Activated CD8-positive, alpha-beta memory T cell treated with anti-CD3 and anti-CD28 coated beads, Interleukin-2, amount 50 U/mL, for 48 hours (primary cell): ENCODE measurements around the gene SEMA4B.

Experiments used
- DNase-seq: peaks from one replicate; pipeline ENCODE4 v3.0.0-alpha.2; 2020

The SEMA4B gene

DNA sequence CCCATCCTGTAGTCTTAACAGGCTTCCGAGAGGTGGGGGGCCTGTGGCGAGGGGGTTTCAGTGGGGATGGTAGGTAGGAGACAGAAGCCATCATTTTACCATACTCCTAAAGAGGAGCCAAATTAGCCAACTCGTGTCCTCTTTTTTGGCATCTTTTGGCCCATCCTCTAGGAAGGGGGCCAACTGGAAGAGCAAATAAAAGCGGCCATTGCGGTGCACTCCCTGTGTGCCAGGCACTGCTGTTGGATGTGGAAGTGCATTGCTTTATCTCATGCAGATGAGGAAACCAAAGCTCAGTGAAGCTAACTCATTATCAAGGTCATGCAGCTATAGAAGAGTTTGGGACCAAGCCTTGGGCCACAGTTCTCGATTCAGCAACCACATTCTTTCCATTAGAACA, 6.1 kb downstream of the SEMA4B start:
- no peak for DNase-seq

DNA sequence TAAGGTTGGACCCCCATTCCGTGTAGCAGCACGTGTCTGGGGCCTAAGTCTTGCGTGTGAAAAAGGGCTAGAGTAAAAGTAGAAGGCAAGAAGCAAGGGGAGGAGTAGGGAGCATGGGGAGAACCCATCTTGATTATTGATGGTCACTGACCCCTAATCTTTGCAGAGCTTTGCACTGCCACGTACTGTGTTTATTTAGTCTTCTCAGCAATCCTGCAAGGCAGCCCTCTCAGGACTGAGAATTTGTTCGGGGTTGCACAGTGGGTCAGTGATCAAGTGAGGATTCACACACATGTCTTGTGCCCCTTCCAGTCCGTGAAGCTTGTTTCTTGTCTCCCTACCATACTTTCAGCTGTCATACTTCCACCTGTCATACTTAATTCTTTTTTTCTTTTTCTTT, 7.2 kb downstream of the SEMA4B start:
- DNase-seq: no peak

DNA sequence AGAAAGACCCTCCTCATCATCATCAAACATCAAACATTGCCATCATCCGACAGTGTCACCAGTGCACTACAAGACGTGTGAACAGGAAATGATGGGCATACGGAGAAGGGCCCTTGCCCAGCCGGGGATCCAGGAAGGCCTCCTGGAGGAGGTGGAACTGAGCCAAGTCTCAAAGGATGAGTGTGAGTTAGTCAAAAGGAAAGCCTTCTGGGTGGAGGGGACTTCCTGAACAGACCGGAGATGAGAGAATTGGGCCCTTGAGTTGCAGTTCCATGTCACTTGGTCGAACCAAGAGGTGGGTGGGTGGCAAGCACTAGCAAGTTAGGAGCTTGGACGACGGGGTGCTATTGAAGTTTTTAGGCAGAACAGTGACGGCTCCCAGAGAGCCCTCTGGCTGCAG, 8.5 kb downstream of the SEMA4B start:
- DNase-seq: no peak

DNA sequence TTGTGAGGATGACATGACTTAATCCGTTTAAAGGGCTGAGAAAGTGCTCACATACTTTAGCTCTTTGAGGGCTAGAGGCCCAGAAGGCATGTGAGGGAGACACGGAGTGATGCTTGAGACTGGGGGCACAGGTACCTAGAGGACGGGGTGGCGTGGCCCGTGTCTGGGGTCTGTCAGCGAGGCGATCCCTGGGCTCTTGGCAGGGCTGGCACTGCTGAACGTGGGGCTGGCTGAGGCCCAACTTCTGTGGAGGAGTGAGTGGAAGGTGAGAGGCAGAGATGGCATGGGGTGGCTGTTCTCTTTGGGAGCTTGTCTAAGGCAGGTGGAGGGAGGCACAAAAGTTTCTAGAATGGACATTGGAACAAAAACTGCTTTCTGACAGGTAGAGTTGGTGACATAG, 9.5 kb downstream of the SEMA4B start:
- no peak for DNase-seq

DNA sequence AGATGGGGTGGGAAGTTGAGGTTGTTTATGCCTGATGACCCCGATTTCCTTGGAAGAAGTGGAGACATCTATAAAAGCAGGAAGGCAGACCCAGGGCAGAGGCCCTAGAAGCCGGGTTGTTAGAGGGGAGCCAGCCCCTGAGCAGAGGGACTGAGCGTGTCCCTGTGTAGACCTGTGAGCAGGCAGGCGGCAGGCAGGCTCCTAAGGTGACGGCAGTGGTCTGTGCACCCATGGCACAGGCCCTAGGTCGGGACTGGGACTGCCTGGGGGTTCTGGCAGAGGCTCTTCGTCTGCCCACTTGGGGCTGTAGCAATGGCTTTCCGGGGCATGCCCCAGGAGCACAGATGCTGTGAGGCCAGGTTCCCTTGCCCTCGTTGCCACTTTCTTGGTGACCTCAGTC, 9.9 kb downstream of the SEMA4B start:
- DNase-seq: no peak

DNA sequence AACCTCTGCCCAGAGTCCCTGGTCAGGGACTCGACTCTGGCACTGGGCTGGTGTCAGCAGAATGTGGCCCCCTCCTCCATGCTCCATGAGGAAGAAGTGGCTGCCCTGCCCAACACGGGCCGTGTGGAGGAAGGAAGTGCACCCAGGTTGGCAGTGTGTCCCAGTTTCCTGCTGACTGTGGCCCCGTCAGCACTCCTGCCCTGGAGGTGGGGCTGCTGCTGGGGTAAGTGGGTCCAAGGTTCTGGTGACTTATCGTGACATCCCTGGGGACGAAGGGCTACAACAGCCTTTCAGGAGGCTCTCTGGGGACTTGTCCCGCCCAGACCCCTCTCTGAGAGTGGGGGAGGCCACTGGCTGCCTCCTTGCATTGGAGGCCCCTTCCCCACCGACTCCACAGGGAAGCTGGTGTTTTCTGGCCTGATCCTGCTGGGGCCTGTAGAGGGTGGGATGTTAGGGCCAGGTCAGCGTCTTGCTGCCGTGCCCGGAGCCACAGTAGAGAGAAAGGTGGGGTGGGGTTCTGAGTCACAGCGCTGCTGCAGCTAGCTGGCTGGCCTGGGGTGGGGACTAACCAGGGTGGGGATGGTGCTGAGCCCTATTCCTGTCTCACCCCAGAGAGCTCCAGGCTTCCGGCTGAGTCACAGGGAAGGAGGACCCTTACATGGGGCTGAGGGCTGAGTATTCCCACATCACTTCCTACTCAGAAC, 10.5 kb downstream of the SEMA4B start:
- DNase-seq: no peak

DNA sequence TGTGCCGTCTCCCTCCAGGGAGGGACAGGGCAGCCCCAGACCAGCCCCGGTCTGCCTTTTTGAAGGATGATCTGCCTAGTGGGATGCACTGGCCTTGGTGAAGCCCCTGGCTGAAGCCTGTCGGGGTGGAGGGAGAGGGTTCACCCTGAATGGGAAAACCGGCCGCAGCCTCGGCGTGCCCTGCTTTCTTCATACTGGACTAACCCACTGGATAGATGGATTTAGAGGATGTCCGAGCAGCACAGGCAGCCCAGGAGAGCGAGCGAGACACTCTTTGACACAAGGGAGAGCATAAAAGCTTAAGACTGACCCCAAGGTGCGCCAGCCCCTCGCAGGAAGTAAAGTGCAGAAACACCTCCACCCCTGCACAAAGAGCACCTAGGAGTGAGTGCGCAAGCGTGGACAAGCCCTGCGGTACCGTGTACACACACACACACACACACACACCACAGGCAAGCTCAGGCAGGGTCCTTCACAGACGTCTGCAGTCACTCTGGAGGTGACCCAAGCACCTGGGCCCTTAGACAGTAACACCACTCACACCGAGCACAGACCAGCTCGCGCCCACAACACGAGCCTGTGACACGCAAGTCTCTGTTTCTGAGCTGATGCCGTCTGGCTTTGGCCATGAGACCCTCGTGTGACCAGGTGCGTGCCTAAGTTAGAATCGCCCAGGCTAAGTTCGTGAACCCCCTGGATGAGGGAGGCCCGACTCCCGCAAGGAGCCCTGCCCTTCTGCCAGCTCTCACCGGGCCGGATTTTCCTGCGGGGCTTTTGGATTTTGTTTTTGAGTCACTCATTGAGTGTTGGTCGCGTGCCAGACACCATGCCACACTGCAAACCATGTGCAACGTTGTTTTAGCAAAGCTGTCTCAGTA, 11.3 kb downstream of the SEMA4B start:
- no peak for DNase-seq

DNA sequence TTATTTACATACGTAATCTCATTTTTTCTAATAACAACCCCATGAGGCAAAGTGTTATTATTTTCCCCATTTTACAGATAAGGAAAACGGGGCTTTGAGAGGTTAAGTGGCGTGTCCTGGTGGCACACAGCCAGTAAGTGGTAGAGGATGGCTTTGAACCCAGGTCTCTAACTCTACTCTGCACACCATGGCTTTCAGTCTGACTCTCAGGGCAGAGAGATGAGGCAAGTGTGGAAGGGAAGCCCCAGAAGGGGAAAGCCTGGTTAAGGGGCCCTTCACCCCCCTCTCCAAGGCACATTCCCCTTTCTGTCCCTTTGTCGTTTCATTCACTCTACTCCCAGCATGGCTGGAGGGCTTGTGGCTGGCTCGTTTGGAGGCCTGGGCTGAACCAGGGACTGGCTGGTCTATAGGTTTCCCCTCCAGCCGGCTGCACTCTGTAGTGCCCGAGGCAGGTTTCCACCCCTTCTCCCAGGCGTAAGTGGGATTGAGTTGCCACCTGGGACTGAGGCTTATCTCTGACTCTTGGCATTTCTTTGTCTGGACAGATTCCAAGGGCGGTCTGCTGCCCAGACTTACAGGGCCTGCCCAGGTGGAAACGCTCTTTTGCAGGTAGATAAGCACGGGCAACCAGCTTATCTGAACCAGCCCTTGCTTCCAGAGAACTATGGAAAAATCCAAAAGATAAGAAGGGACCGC, 12.1 kb downstream of the SEMA4B start:
- DNase-seq: no peak

DNA sequence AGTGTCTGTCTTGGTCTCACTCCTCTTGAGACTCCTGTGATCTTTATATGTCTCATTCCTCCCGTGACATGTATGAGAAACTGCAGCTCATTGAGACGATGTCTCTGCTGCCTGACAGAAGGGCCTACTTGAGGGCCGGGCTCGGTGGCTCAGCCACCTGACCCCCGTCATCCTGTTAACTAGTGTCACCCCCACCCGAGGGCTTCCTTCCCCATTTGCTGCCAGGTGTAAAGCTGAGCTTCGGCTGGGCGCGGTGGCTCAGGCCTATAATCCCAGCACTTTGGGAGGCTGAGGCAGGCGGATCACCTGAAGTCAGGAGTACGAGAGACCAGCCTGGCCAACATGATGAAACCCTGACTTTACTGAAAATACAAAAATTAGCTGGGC, 12.7 kb downstream of the SEMA4B start:
- no peak for DNase-seq

DNA sequence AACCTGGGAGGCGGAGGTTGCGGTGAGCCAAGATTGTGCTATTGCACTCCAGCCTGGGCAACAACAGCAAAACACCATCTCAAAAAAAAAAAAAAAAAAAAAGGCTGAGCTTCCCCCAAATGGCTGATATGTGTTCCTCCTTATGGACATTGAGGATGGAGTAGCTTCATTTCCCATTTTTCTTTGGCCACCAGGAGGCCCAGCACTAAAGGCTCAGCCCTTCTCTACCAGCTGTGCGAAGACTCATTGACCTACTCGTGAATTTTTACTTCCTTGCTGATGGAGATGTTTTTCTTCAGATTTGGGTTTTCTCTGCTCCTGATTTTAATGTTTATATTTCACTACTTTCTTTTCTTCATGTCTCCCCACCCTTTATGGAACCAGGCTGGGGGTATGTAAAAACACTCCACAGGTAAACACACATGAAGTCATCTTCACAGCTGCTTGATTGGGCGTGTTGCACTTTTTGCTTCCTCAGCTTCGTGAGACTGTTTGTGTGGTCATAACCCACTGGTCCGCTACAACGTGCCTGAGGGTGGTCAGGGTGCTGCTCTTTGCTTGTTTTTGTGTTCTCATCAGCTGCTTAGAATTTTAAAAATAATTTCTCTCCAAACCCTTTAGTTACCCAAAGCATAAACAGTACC, 13.5 kb downstream of the SEMA4B start:
- DNase-seq: no peak

DNA sequence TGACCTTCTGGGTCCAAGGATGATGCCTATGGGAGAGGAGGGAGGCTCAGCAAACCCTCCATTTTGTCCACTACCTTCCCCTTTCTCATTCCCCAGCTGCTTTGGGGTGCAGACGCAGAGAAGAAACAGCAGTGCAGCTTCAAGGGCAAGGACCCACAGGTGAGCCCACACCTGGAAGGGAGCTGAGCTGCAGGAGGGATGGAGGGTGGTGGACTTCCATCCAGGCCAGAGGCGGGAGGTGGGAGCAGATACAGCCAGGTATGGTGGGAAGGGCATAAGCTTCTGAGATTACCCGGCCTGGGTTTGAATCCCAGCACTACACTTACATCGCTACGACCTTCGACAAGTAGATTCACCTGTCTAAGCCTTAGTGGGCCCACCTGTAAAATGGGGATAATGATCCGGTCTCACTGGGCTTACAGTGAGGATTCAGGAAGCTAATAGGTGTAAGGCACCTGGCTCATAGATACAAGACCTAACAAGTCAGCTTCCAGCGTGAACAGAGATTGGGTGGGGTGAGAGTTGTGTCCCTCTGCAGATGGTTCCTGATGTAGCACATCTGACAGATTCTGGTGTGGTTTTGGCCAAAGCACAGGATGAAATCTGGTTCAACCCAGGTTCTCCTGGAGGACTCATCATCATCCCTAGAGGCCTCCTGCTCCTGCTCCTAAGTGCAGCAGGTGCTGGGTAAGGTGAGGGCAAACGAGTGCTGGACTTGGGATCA, 16.7 kb downstream of the SEMA4B start:
- DNase-seq: no peak

DNA sequence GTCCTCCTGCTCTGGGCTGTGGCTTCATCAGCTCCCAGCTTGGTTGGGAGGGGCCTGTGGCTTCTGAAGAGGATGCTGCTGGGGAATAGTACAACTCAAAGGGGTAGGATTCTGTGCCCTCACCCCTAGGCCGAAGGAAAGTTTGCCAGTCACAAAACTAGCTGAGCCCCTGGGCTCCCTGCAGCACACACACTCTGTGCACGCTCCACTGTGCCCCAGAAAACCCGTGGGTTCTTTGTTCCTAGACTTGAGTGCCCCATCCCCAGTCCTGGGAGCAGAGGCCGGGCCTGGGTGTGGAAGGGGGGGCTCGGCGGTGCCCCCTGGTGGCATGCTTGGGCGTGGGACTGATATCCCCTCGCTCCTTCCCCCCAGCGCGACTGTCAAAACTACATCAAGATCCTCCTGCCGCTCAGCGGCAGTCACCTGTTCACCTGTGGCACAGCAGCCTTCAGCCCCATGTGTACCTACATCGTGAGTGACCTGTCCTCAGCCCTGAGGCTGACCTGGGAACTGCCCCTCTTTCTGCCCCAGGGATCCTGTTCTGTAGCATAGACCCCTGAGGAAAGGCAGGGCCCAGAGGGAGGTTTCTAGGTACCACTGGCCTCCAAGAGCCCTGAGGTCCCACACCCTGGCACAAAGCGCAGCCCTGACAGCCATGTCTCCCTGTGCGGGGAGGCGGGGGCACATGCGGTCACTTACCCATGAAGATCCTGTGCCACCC, 18.5 kb downstream of the SEMA4B start:
- DNase-seq: peak; percentile 85

DNA sequence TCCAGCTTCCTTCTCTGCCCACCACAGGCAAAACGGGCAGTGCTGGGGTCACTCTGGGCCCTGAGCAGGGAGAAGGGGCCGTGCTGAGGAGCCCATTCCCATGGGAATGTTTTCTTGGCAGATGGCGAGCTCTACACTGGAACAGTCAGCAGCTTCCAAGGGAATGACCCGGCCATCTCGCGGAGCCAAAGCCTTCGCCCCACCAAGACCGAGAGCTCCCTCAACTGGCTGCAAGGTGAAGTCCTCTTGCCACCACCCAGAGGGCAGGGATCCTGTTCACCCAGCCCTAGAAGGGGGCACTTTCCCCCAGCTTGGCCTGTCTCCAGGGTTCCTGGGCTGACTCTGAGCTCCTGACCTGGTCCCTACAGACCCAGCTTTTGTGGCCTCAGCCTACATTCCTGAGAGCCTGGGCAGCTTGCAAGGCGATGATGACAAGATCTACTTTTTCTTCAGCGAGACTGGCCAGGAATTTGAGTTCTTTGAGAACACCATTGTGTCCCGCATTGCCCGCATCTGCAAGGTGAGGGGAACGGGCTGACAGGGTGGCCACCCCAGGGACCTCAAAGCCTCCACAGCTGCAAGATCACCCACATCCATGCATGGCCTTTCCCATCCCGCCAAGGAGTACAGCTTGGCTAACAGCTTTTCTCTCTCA, 20.2 kb downstream of the SEMA4B start:
- DNase-seq: peak; percentile 68

DNA sequence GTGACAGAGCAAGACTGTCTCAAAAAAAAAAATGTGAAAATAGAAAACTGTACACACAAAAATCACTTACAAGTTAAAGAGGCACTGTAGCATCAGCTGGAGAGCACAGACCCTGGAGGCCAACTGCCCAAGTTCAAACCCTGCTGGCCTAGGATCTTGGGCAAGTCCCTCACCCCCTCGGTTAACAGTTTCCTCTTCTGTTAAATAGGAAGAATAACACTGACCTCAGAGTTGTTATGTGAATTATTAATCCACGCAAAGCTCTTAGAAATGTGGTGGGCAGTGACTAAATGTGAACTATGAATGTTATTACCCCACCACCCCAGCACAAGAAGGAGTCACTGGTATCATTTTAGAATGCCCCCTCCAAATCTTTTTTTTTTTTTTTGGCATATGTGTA, 21.4 kb downstream of the SEMA4B start:
- DNase-seq: no peak

DNA sequence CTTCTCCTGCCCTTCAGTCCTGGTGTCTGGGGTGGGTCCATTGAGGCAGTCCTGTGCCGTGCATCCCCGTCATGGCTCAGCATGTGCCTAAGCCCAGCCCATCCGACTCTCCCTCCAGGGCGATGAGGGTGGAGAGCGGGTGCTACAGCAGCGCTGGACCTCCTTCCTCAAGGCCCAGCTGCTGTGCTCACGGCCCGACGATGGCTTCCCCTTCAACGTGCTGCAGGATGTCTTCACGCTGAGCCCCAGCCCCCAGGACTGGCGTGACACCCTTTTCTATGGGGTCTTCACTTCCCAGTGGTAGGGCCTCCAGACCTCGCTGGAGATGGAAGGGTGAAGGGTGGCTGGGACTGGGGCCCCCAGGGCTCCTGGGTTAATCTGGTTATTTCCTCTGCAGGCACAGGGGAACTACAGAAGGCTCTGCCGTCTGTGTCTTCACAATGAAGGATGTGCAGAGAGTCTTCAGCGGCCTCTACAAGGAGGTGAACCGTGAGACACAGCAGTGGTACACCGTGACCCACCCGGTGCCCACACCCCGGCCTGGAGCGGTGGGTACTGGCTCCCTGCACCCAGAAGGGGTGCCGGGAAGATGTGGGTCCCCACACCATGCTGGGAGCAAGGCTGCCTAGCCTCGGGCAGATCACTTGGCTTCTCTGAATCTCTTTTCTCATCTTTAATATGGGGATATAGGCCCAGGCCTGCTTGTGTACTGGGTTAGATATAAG, 22.5 kb downstream of the SEMA4B start:
- DNase-seq: no peak

DNA sequence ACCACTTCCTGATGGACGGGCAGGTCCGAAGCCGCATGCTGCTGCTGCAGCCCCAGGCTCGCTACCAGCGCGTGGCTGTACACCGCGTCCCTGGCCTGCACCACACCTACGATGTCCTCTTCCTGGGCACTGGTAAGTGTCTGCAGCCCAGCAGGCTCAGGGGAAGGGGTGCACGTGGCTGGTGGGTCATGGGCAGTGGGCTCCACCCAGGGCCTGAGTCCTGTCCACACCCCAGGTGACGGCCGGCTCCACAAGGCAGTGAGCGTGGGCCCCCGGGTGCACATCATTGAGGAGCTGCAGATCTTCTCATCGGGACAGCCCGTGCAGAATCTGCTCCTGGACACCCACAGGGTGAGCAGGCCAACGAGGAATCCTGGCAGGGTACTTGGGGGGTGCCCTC, 23.9 kb downstream of the SEMA4B start:
- no peak for DNase-seq

DNA sequence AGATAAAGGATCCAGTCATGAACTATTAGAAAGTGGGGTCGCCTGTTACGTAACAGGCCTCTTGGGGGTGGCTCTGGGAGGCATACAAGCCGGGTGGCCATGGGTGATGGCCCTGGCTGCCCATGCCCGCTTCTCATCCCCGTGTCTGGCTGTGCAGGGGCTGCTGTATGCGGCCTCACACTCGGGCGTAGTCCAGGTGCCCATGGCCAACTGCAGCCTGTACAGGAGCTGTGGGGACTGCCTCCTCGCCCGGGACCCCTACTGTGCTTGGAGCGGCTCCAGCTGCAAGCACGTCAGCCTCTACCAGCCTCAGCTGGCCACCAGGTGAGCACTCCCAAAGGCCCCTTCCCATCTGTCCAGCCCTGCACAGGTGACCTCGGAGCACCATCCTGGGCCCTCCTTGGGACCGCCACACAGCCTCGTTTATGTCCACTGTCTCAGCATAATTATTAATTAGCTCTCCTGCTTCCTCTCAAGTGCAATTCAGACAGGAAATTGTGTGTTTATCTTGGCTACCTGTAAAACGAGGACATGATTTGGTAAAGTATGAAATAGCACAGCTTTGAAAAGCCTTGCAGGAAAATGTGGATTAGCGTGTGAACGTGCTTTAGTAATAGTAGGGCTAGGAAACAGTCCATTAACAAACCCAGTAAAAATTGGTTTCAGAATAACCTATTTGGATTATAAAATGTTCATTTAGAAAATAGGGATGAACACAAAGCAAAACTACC, 24.5 kb downstream of the SEMA4B start:
- no peak for DNase-seq

DNA sequence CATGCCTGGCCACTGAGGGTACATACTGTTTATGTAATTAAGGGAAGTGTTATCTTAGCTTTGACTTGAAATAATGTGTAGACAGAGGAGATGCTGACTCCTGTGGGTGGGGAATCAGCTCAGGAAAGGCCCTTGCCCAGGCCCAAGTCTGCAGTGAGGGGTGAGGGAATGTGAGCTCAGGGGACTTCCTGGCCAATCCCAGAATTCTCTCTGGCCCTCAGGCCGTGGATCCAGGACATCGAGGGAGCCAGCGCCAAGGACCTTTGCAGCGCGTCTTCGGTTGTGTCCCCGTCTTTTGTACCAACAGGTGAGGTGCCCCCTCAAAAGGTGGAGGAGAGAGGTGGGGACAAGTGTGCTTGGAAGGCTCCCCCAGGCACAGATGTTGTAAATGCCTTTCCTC, 26.2 kb downstream of the SEMA4B start:
- DNase-seq: no peak

DNA sequence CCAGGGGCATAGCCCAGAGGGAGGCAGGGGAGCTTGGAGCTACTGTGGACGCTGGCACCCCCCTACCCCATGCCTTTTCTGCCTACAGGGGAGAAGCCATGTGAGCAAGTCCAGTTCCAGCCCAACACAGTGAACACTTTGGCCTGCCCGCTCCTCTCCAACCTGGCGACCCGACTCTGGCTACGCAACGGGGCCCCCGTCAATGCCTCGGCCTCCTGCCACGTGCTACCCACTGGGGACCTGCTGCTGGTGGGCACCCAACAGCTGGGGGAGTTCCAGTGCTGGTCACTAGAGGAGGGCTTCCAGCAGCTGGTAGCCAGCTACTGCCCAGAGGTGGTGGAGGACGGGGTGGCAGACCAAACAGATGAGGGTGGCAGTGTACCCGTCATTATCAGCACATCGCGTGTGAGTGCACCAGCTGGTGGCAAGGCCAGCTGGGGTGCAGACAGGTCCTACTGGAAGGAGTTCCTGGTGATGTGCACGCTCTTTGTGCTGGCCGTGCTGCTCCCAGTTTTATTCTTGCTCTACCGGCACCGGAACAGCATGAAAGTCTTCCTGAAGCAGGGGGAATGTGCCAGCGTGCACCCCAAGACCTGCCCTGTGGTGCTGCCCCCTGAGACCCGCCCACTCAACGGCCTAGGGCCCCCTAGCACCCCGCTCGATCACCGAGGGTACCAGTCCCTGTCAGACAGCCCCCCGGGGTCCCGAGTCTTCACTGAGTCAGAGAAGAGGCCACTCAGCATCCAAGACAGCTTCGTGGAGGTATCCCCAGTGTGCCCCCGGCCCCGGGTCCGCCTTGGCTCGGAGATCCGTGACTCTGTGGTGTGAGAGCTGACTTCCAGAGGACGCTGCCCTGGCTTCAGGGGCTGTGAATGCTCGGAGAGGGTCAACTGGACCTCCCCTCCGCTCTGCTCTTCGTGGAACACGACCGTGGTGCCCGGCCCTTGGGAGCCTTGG, 27.0 kb downstream of the SEMA4B start:
- no peak for DNase-seq
